Adipose tissue (tissue), 3 donors: Measurements from ENCODE around the gene C10orf90. TPM values are rescaled to one million over a fixed set of nuclear protein-coding genes. Genes with fewer than 3 reads are reported as not detected.
"Not testable (repeated sequence)": the region's sequence is repeated elsewhere in the genome, so short reads cannot be mapped to it uniquely, and the experiment has no call there.

Source experiments
- H3K27ac ChIP-seq: one replicate; pipeline ENCODE4 v1.5.1; 2013; ENCODE audit warnings: low read depth, low read length
- WGBS, 3 donors: extraction: QIAGEN DNeasy Blood & Tissue Kit; methylation state at CpG; one replicate each; pipeline ENCODE4 v1.1.7; 2013; 5-methylcytosine and 5-hydroxymethylcytosine counted together
- polyA plus RNA-seq, 3 donors: library from polyadenylated mRNA; stranded (reverse); fragments of 200-250 nt; gene quantifications; one replicate each; pipeline ENCODE4 v1.2.3, GENCODE V29; 2013
- donor health status: healthy with polysubstance abuse.
- donor health status: Bipolar disorder and iron deficiency.
- donor health status: healthy.

C10orf90 gene
- polyA plus RNA-seq, 3 donors, result 0.12 to 0.48 TPM; not detected in 1

DNA sequence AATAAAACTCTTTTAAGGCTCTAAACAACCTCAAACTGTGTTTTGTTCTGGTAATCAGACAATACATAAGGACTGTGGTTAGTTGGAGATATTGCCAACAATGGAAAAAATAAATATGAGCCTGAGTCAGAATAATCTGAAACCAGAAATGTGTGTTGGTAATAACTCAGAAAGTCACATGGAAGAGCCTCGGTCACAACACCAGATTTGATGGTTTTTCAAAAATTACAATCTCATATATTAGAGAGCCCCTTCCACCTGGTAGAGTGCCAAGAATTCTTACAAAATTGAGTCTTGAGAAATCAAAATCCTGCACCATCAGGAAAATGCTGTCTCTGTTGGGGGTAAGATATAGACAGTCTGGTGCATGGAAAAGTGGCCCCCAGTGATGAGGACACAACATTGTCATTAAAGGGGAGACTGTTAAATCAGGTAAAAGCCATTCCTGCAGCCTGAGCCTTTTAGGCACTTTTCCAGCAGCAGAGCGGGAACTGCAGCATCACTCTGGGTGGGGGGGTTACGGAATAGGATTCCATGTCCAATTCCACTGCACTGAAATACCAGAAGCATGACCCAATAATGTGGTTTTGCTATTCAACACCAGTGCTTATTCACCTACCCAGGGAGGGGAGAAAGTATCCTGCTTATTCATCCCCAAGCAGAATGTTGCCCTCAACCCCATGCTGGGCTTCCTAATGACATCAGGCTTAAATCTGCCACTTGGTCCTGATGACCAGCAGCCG lies 272.7 kb downstream of the C10orf90 start:
- WGBS, 3 donors, result 74 to 77% (median 76%) methylated on average over 4 of the region's 4 CpGs
- H3K27ac ChIP-seq, result no peak overlapping the region

DNA sequence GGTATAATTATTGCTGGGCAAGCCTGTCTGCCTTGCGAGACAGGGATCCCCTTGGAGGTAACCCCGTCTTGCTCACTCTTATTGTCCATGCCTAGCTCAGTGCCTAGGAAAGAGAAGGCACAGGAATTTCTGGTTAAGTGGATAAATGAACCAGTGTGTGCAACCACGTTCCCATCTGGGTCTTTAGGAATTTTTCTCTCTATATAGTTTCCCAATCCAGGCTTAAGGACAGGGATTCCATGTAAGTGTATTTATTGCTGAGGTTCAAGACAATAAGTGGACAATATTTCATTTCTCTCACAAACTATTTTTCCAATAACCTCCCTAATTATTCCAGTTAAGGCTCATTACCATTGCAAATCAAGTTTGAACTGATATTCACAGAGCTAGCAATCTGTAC lies 273.3 kb downstream of the C10orf90 start:
- no peak overlapping the region for H3K27ac ChIP-seq
- WGBS, 3 donors, result 72 to 87% (median 85%) methylated on average over 3 of the region's 3 CpGs

DNA sequence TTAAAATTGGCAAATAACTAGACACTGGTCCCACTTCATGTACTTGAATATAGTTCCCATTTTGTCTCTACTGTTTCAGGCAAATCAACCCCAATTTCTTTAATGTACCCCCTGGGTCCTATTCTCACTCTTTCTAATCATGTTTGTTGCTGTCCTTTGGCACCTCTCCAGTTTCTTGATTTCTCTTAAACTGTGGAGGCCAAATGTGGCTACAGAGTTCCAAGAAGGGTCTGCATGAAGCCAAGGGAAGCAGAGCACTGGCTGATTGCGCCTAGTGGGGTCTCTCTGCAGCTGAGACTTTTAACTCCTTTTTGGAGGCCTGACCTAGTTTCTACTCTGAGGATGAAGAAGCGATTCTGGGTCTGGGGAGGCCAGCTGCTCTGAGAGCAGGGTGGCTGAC lies 275.5 kb downstream of the C10orf90 start:
- WGBS, 3 donors, result 72 to 88% (median 78%) methylated on average over 2 of the region's 2 CpGs

DNA sequence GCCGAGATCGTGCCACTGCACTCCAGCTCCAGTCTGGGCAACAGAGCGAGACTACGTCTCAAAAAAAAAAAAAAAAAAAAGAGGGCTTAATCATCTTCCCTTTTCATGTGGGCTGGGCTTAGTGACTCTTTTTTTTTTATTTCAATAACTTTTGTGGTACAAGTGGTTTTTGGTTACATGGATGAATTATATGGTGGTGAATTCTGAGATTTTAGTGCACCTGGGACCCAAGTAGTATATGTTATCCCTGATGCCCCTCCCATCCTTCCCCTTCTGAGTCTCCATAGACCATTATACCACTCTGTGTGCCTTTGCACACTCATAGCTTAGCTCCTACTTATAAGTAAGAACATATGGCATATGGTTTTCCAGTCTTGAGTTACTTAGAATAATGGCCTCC lies 277.4 kb downstream of the C10orf90 start:
- no peak overlapping the region for H3K27ac ChIP-seq
- WGBS, 3 donors, result 87 to 93% (median 87%) methylated on average over 3 to 4 of the region's 4 CpGs

More for the DNA sequence above, 275.5 kb downstream of the C10orf90 start:
- H3K27ac ChIP-seq, result no peak overlapping the region

DNA sequence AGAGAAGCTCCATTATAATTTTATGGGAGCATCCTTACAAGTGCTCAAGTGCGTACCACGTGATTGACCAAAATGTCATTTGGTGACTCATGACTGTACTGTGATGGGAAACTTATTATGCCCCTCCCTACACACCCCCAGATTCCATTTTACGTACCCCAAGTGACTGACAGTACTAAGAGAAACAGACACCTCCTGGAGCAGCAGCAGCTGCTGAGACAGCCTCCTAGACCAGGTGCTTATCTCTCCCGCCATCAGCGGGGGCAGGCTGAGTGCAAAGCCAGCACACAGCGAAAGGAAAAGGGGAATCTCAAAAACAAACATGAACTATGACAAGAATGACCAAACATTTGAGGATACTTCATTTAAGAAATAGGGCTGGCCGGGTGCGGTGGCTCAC lies 278.0 kb downstream of the C10orf90 start:
- no peak overlapping the region for H3K27ac ChIP-seq
- WGBS, 3 donors, result 63 to 83% (median 81%) methylated on average over 8 of the region's 8 CpGs

DNA sequence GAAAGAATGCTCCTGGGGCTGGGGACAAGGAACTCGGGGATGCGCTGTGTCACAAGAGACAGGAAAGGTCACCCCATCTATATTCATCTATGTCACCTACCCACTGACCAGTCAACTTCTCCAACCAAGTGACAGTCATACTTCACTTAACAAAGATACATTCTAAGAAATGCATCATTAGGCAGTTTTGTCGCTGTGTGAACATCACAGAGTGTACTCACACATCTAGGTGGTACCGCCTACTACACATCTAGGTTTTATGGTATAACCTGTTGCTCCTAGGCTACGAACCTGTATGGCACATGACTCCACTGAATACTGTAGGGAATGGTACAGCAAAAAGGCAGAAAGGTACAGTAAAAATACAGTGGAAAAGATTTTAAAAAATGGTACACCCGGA lies 278.4 kb downstream of the C10orf90 start:
- WGBS, 3 donors, result 91 to 92% (median 91%) methylated on average over 6 of the region's 6 CpGs

DNA sequence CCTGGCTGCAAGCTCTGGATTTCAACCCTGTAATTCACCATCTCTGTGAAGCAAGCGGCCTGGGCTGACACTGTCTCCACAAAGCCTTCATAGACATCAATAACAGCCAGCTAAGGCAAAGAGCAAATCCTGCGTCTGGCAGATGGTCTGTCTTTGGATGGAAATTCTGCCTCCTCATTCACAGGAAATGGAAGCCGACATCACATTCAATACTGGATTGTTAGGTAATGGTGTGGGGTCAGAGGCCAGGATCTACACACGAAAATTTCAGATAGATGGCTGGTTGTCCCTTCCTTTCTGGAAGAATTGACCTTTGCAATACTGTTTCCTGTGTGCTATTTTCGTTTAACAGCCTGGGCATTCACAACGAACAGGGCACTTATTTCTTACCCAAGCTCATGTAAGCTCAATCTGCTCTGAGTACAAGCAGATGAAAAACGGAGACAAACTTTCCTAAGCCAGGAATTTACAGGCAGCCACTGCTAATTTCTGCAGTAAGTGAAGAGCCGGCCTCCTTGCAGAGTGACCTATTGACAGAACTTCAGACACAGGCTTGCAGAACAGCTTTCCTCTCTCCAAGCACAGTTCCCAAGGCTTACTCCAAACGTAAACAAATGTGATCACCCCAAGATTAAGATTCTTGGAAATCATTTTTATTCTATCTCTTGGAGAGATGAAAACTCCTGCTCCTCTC lies 279.2 kb downstream of the C10orf90 start:
- no peak overlapping the region for H3K27ac ChIP-seq
- 27 to 29% (median 28%) methylated on average over 9 of the region's 9 CpGs for WGBS, 3 donors

More for the DNA sequence above, 278.4 kb downstream of the C10orf90 start:
- H3K27ac ChIP-seq, result no peak overlapping the region

DNA sequence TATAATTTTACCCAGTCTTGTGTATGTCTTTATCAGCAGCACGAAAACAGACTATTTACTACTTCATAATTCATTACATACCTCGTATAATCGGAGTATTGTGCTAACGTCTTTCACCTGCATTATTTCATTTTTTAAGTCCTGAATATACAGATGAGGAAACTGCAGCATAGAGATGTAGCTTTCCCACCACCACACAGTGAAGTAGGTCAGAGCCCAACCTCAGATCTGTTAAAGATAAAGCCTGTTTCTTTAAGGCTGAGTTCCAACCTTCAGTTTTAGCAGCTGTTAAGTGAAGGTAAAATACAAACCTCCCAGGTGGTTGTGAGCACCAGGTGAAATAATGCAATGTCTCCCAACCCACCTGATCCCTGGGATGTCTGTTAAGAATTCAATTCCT lies 280.2 kb downstream of the C10orf90 start:
- 85 to 92% (median 90%) methylated on average over 4 of the region's 4 CpGs for WGBS, 3 donors
- H3K27ac ChIP-seq, result no peak overlapping the region

DNA sequence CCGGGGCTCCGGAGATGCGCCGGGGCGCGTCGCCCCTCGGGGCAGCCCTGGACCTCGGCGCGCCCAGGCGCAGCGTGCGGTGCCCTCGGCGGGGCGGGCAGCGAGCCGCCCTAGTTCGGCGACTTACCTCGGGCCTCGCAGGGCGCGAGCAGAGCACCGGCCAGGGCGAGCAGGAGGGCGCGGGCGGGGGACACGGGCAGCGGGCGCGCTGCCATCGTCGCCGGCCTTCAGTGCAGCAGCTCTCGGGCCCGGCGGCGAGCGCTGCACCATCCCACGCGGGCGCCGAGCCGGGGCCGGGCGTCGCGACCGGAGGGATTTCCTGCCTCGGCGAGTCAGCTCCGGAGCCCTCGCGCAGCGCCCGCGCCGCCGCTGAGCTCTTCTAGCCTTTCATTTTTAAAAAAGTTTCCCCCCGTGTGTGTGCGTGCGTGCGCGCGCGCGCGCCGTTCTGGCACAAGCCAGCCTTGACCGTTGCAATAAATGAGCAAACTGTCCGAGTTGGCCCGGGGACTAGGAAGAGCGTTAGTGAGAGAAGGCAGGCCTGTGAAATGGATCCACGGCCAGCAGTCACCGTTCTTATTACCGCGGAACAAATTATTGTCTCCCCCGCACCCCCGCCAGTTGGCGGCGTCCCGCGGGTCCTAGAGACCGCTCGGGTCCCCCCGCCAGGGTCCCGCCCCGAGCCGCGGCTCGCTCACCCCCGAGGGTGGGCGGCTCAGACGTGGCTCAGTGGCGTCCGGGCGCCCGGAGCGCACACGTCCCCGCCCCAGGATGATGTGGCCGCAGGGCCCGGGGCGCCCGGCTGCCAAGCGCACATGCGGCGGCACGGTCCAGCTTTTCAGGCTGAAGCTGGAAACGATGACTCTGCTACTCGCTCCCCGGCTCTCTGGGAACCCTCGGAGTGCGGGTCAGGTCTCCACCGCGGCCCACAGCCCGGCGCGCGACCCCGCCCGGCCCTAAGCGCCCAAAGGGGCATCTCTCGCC lies 282.3 kb downstream of the C10orf90 start, which contains the start of gene ADAM12:
Gene ADAM12, minus strand, starts transcription at position 547 of the 981 bp plus-strand sequence. Its CDS starts 332 bp downstream, at position 215.
- 5 to 6% (median 6%) methylated on average over 75 to 127 of the region's 127 CpGs for WGBS, 3 donors
- H3K27ac ChIP-seq, result no peak within 1 kb of the TSS

DNA sequence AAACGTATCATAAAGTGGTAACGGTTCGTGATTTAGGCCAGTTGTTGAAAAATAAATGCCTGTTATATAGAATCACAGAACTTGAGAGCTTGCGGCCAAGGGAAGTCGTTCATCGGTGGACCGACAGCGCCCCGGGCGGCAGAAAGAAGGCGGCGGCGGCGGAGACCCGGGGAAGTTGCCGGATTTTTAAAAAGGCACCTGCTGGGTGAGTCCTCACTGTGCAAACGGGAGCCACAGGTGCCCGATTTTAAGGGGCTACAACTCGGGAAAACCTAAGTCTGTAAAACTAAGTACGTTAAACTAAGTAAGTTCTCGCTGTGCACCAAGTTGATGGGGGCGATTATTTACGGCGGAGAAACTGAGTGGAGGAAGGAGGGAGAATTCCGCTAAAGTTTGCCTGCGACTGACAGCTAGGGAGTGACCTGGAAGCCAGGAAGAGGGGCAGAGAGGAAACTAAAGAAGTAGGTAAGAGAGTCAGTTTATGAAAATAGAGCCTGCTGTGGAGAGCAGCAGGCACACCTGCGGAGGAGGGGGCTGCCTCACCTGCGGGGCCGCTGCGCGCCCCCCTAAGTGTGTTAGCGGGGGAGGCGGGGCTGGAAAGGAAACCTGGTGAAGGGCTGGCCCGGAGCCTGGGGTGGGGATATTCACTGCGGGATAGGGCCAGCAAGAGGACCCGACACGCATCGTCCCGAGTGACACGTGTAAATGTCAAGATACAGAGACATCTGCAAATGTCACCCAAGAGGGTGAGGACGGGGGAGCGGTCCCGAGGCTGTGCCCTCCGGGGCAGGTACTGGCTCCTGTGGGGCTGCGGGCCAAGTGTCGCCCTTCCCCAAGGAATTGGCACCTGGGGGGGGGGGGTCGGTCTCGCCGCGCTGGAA lies 283.2 kb downstream of the C10orf90 start:
- H3K27ac ChIP-seq, result no peak overlapping the region
- 1 to 2% (median 1%) methylated on average over 47 to 50 of the region's 50 CpGs for WGBS, 3 donors

DNA sequence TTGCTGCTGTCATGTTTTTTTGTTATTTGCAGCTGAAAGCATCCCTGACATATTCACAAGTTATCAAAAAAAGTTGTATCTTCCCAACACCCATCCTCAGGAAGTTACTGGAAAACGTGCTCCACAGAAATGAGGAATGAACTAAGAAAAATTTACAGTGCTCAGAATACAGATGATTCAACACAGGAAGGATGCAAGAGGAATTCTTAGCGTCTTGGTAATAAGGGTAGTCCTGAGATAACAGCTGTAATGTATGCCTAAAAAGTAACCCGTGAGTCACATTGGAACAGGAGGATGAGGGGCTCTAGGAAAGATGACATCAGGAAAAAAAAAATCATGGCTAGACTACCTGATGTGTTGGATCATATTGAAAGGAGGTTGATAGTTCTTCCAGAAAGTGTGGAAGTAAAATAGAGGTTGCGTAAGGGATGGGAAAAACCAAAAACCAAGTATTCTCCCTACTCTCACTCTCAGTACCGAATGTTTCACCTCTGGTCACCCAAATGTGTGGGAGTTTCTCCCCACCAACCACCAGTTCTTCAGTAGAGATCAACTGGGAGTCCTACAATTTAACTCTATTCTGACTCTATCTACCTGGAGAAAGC lies 286.1 kb downstream of the C10orf90 start:
- WGBS, 3 donors, result 77 to 80% (median 79%) methylated on average over 5 of the region's 5 CpGs
- H3K27ac ChIP-seq, result no peak overlapping the region

DNA sequence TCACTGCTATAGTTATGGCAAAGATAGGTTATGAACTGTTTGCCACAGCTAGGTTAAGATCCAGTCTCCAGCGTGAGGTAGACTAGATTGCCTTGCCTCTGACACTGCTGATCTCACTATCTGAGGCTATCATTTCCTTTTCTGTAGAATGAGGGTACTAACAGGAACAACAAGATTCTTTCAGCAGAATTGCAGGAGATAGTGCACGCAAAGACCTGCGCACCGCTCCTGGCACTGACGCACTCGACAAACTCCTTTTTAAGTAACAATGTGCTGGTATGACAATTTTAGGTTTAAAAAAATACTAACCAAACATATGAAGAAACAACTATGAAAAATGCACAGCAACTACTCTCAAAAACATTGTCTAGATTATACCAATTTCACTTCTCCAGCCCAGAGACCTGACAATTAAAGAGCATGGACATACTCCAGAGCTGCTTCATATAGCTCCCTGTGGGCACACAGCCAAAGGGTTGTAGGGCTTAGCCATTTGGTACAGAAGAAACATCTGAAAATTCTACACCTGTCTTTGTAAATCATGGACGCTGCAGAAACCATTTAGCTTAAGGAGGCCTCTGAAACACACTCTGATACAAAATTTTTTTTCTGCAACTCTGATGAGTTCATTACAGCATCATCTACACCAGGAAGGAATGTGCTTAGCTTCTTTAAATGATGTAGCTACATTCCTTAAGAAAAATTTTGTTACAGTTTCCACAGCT lies 290.0 kb downstream of the C10orf90 start:
- no peak overlapping the region for H3K27ac ChIP-seq
- WGBS, 3 donors, result 79 to 85% (median 84%) methylated on average over 7 of the region's 7 CpGs

DNA sequence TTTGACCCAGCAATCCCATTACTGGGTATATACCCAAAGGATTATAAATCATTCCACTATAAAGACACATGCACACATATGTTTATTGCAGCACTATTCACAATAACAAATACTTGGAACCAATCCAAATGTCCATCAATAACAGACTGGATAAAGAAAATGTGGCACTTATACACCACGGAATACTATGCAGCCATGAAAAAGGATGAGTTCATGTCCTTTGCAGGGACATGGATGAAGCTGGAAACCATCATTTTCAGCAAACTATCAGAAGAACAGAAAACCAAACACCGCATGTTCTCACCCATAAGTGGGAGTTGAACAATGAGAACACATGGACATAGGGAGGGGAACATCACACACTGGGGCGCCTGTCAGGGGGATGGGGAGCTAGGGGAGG lies 291.3 kb downstream of the C10orf90 start:
- not testable (repeated sequence) for H3K27ac ChIP-seq
- 84 to 96% (median 92%) methylated on average over 3 of the region's 3 CpGs for WGBS, 3 donors

DNA sequence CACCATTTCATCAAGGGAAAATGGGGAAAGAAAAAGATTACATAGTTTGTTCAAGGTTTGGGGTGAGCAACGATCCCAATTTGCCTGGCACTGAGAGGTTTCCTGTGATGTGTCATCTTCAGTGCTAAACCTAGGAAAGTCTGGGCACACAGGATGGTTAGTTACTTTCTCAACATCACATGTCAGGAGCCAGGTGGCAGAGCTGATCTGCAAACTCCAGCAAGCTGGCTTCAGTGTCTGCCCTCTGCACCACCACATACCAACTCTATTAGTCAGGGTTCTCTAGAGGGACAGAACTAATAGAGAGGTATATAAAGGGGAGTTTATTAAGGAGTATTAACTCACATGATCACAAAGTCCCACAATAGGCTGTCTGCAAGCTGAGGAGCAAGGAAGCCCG lies 293.5 kb downstream of the C10orf90 start:
- no peak overlapping the region for H3K27ac ChIP-seq
- WGBS, 3 donors, result 63 to 87% (median 85%) methylated on average over 2 of the region's 2 CpGs

DNA sequence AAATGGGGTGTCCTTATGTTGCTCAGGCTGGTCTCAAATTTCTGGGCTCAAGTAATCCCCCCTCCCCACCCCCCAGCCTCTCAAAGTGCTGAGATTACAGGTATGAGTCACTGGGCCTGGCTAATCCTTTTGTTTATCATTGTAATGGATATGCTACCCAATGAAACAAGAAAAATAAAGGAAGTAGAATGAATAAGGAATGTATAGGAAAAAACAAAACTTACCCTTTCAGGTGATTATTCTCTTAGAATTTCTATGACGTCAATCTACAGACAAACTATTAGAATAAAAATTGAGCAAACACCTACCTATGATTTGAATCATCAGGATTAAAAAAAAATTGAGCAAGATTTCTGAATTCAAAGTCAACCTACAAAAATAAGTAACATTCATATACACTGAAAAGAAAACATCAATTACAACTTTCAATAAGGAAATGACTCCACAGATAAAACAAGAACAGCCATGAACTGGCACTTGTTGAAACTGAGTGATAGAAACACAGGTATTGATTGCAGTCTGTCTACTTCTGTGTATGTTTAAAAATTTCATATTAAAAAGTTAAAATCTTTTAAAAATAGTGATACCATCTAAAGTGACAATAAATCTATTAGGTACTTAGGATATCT lies 294.5 kb downstream of the C10orf90 start:
- 85 to 96% (median 93%) methylated on average over 1 of the region's 1 CpG for WGBS, 3 donors

DNA sequence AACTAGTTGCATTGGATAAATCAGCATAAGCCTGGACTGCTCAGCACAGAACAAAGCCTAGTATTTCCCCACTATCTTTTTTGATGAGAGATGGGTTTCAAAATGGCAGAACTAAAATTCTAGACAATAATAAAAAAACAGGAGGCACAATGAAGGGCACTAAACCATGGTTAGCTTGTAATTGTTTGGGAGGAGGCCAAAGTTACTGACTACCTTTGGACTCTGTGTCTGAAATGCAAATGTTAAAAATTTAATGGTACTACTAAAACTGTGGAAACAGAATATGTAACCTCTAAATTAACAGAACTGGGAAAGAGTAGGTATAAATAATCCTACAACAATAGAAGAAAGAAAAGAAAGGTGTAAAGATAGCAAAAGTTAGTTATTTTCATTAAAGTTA lies 295.2 kb downstream of the C10orf90 start:
- no peak overlapping the region for H3K27ac ChIP-seq

More for the DNA sequence above, 294.5 kb downstream of the C10orf90 start:
- H3K27ac ChIP-seq, result no peak overlapping the region
